IMR-90 (cell line): Measurements from ENCODE around the gene TM2D3. TPM values are rescaled to one million over a fixed set of nuclear protein-coding genes. Genes with fewer than 3 reads are reported as not detected.

Source experiments
- ATAC-seq: fragments of 200-7000 bp; cut with Tn5 transposase; 2 replicates; pipeline ENCODE4 v1.9.1; 2020; ENCODE audit warnings: low read depth, mild to moderate bottlenecking, moderate library complexity
- BruUV-seq: library from RNA; stranded (reverse); fragments of 400-500 nt; replicated peaks from 2 replicates; lab custom pipeline; 2021; lab: Mats Ljungman, UMichigan
- CTCF ChIA-PET: fragments of 300-600 bp; formaldehyde crosslinking; extraction: SDS; loops from one replicate; lab custom pipeline; 2021; ENCODE audit warnings: antibody characterized with exemption; lab: Yijun Ruan, JAX
- POLR2A ChIA-PET: fragments of 300-600 bp; sonication (Branson Sonifier 250); formaldehyde crosslinking; loops from one replicate; lab custom pipeline; 2022; ENCODE audit warnings: antibody characterized with exemption; ENCODE audit not compliant: unreplicated experiment; lab: Charles Lee
- DNase-seq: peaks from one replicate; pipeline ENCODE4 v3.0.0; 2013
- H2AFZ ChIP-seq: replicated peaks from 2 replicates; pipeline ENCODE3; 2013; ENCODE audit warnings: low read length, mild to moderate bottlenecking; ENCODE audit not compliant: poor library complexity
- H2AK5ac ChIP-seq: 2 replicates; pipeline ENCODE4 v1.6.1; 2013; ENCODE audit warnings: low read depth, low read length, inconsistent platforms
- H2AK9ac ChIP-seq: replicated peaks from 2 replicates; pipeline ENCODE3; 2013; ENCODE audit warnings: mild to moderate bottlenecking, low read depth, low read length, moderate library complexity; ENCODE audit not compliant: poor library complexity
- H2BK120ac ChIP-seq: 2 replicates; pipeline ENCODE4 v1.6.1; 2013; ENCODE audit warnings: low read depth, low read length, inconsistent platforms
- H2BK15ac ChIP-seq: 3 replicates; pipeline ENCODE4 v1.6.1; 2013; ENCODE audit warnings: low read depth, low read length, inconsistent platforms
- H2BK20ac ChIP-seq: 2 replicates; pipeline ENCODE4 v1.6.1; 2013; ENCODE audit warnings: low read depth, mild to moderate bottlenecking, inconsistent platforms, low read length, moderate library complexity
- H2BK5ac ChIP-seq: 2 replicates; pipeline ENCODE4 v1.6.1; 2013; ENCODE audit warnings: mild to moderate bottlenecking, low read depth, low read length, inconsistent platforms; ENCODE audit not compliant: poor library complexity, severe bottlenecking
- H3K14ac ChIP-seq: replicated peaks from 2 replicates; pipeline ENCODE4 v1.6.1; 2013; ENCODE audit warnings: low read depth, low read length, inconsistent platforms
- H3K18ac ChIP-seq: 2 replicates; pipeline ENCODE4 v1.6.1; 2013; ENCODE audit warnings: low read depth, low read length, control low read depth
- H3K23ac ChIP-seq: 2 replicates; pipeline ENCODE4 v1.6.1; 2013; ENCODE audit warnings: low read depth, low read length, inconsistent platforms
- H3K27ac ChIP-seq: 2 replicates; pipeline ENCODE4 v1.5.1; 2013; ENCODE audit warnings: mild to moderate bottlenecking, control low read depth, low read length; ENCODE audit not compliant: insufficient read depth
- H3K27me3 ChIP-seq: 2 replicates; pipeline ENCODE4 v1.6.1; 2013; ENCODE audit warnings: low read length; ENCODE audit not compliant: control insufficient read depth, insufficient read depth
- H3K36me3 ChIP-seq: 2 replicates; pipeline ENCODE4 v1.6.1; 2013; ENCODE audit warnings: low read length, mixed read lengths; ENCODE audit not compliant: control insufficient read depth, insufficient read depth
- H3K4ac ChIP-seq: 2 replicates; pipeline ENCODE4 v1.6.1; 2013; ENCODE audit warnings: low read depth, low read length, inconsistent platforms
- H3K4me1 ChIP-seq: 2 replicates; pipeline ENCODE4 v1.6.1; 2013; ENCODE audit warnings: low read length, mixed read lengths; ENCODE audit not compliant: control insufficient read depth, insufficient read depth
- H3K4me2 ChIP-seq: 2 replicates; pipeline ENCODE4 v1.6.1; 2013; ENCODE audit warnings: low read depth, mild to moderate bottlenecking, control low read depth, low read length, moderate library complexity
- H3K4me3 ChIP-seq: 2 replicates; pipeline ENCODE4 v1.5.1; 2013; ENCODE audit warnings: low read depth, mild to moderate bottlenecking, control low read depth, low read length, moderate library complexity; ENCODE audit not compliant: insufficient read depth
- H3K56ac ChIP-seq: 2 replicates; pipeline ENCODE4 v1.6.1; 2013; ENCODE audit warnings: low read length, inconsistent platforms; ENCODE audit not compliant: insufficient read depth; ENCODE audit errors: extremely low read depth
- H3K79me1 ChIP-seq, 2 experiments: 2 replicates each; pipeline ENCODE4 v1.6.1; 2013; ENCODE audit warnings: low read length in 2 of 2, inconsistent platforms in 1 of 2, low read depth in 1 of 2
- H3K9ac ChIP-seq: 2 replicates; pipeline ENCODE4 v1.6.1; 2013; ENCODE audit warnings: low read depth, low read length, control low read depth
- H3K9me1 ChIP-seq: 2 replicates; pipeline ENCODE4 v1.6.1; 2013; ENCODE audit warnings: low read length, inconsistent platforms; ENCODE audit not compliant: insufficient read depth
- H3K9me3 ChIP-seq: 2 replicates; pipeline ENCODE4 v1.6.1; 2013; ENCODE audit warnings: low read length; ENCODE audit not compliant: control insufficient read depth, insufficient read depth
- H4K20me1 ChIP-seq: 2 replicates; pipeline ENCODE4 v1.6.1; 2013; ENCODE audit warnings: low read length, inconsistent platforms; ENCODE audit not compliant: insufficient read depth
- H4K5ac ChIP-seq: 2 replicates; pipeline ENCODE4 v1.6.1; 2013; ENCODE audit warnings: mild to moderate bottlenecking, low read depth, low read length, control low read depth
- H4K8ac ChIP-seq, 2 experiments: 2 replicates each; pipeline ENCODE4 v1.6.1; 2013; ENCODE audit warnings: low read depth in 2 of 2, low read length in 2 of 2, control low read depth in 1 of 2, inconsistent platforms in 1 of 2
- H4K91ac ChIP-seq: 2 replicates; pipeline ENCODE4 v1.6.1; 2013; ENCODE audit warnings: low read depth, low read length, inconsistent platforms; ENCODE audit not compliant: insufficient read depth
- BHLHE40 ChIP-seq: fragments of 150-350 bp; IDR thresholded peaks from 2 replicates; pipeline ENCODE4 v1.6.1; 2016; ENCODE audit warnings: mild to moderate bottlenecking, low read depth, low read length
- MAFK ChIP-seq: IDR thresholded peaks from 2 replicates; pipeline ENCODE4 v1.6.1; 2012; ENCODE audit warnings: low read depth, low read length, improper control_type of control experiment
- MAZ ChIP-seq: IDR thresholded peaks from 2 replicates; pipeline ENCODE4 v1.6.1; 2012; ENCODE audit warnings: low read depth, mild to moderate bottlenecking, low read length, improper control_type of control experiment, moderate library complexity, borderline replicate concordance
- RAD21 ChIP-seq: IDR thresholded peaks from 2 replicates; pipeline ENCODE4 v1.6.1; 2012; ENCODE audit warnings: low read length, improper control_type of control experiment
- RCOR1 ChIP-seq: IDR thresholded peaks from 2 replicates; pipeline ENCODE4 v1.6.1; 2012; ENCODE audit warnings: mild to moderate bottlenecking, low read length, improper control_type of control experiment; ENCODE audit not compliant: insufficient replicate concordance
- RFX5 ChIP-seq: IDR thresholded peaks from 2 replicates; pipeline ENCODE4 v1.8.0; 2012; ENCODE audit warnings: low read depth, mild to moderate bottlenecking, low read length, moderate library complexity
- SMC3 ChIP-seq: fragments of 150-350 bp; IDR thresholded peaks from 2 replicates; pipeline ENCODE4 v1.6.1; 2016; ENCODE audit warnings: low read depth, mild to moderate bottlenecking, antibody characterized with exemption, low read length, moderate library complexity
- WGBS, 2 experiments: methylation state at CpG; one replicate each; pipeline versions ENCODE4 v1.1.5 to v1.1.7; 2013; ENCODE audit warnings: missing lambda C conversion rate in 2 of 2; ENCODE audit not compliant: insufficient read length in 1 of 2; ENCODE audit errors: extremely low coverage in 2 of 2; 5-methylcytosine and 5-hydroxymethylcytosine counted together
- dilution Hi-C: fragments of 300-500 bp; cut with HindIII; formaldehyde crosslinking; loops from one replicate; pipeline ENCODE4 v1.14.3; 2018; ENCODE audit warnings: low sequenced_read_pairs; ENCODE audit not compliant: unreplicated experiment
- in situ Hi-C: fragments of 300-500 bp; cut with MboI; formaldehyde crosslinking; loops from 3 replicates; pipeline ENCODE4 v1.14.3; 2019; ENCODE audit warnings: low sequenced_read_pairs, inconsistent platforms, mixed read lengths
- intact Hi-C: fragments of 100-400 bp; cut with micrococcal nuclease; formaldehyde crosslinking; loops from 2 replicates; pipeline ENCODE4 v1.10.0; 2022
- polyA plus RNA-seq, 3 experiments: library from polyadenylated mRNA; depleted of rRNA; stranded (reverse); fragments of >200 nt; gene quantifications; 2 replicates each; pipeline ENCODE4 v1.2.3, GENCODE V29; 2012; ENCODE audit warnings: low replicate concordance in 1 of 3
- total RNA-seq: library from RNA; depleted of rRNA; stranded (reverse); fragments of >200 nt; gene quantifications from 2 replicates; pipeline ENCODE4 v1.2.3, GENCODE V29; 2012
- TF ChIP-seq, protein P1 (sequence below): conservative IDR thresholded peaks from 2 replicates; pipeline ENCODE4 v1.5.1; 2012; ENCODE audit warnings: mild to moderate bottlenecking, low read depth, low read length, improper control_type of control experiment
- TF ChIP-seq, protein P2 (sequence below): fragments of 150-350 bp; IDR thresholded peaks from 2 replicates; pipeline ENCODE4 v1.6.1; 2017; ENCODE audit warnings: mild to moderate bottlenecking, antibody characterized with exemption, low read length, low read depth

The TM2D3 gene
- total and polyA plus RNA-seq, 2 of the 4 experiments (the other 2 are of a cell fraction), result 27.4 to 34.5 TPM

DNA sequence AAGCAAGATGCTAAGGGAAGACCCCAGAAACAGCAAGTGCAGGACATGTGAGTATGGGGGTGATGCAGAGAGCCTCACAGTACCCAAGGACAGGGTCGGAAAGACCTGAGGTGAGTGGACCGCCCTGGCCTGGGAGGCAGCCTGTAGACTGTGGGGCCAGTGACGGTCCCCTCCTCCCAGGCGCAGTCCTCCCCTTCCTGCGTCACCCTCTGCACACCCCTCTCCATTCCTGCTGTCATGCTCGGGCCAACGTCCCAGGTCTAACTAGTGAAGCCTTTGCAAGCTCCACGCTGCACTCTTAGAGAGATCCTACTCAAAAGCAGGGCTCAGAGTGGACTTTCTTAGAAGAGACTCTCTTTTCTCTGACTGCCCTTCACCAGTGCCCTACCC lies 41.6 kb downstream of the TM2D3 start:
- Histone ChIP-seq H3K9me1 (no peaks in the 10 kb centered on the region), H3K56ac (no peak overlapping the region), H4K20me1 (no peaks in the 10 kb centered on the region), H3K9me3 (no peaks in the 10 kb centered on the region), H3K4me1 (no peaks in the 10 kb centered on the region), H3K4me3 (no peak overlapping the region), H2BK20ac (no peak overlapping the region), H2BK15ac (no peak overlapping the region), H2AK9ac (no peak overlapping the region), H3K18ac (no peak overlapping the region), H4K91ac (no peak overlapping the region), H3K36me3 (no peaks in the 10 kb centered on the region), H2AFZ (no peak overlapping the region), H3K79me1 (no peaks in the 10 kb centered on the region), H2BK5ac (no peak overlapping the region), H3K23ac (no peak overlapping the region), H3K4me2 (no peak overlapping the region), H3K4ac (no peak overlapping the region), H3K27ac (no peak overlapping the region), H3K14ac (no peak overlapping the region), H4K5ac (no peak overlapping the region), H3K9ac (no peak overlapping the region), H4K8ac (no peak overlapping the region), H2BK120ac (no peak overlapping the region), H2AK5ac (no peak overlapping the region), H3K27me3 (peaks cover 12% of the 10 kb centered on the region)
- no peak for ATAC-seq
- DNase-seq, result no peak
- dilution Hi-C loops, result no loop called here
- intact Hi-C loops, result no loop called here
- no TSS peak for BruUV-seq
- ChIA-PET POLR2A (no interaction called here), CTCF (no interaction called here)
- 69% methylated on average over 3 of the region's 8 CpGs; no CpG with 5 or more reads in 1 of the 2 experiments for WGBS, 2 experiments
- in situ Hi-C loops, result no loop called here
- TF ChIP-seq MAZ (no peak), MAFK (no peak), RCOR1 (no peak), RFX5 (no peak), BHLHE40 (no peak), SMC3 (no peak), RAD21 (no peak)
- TF ChIP-seq, protein P1, sequence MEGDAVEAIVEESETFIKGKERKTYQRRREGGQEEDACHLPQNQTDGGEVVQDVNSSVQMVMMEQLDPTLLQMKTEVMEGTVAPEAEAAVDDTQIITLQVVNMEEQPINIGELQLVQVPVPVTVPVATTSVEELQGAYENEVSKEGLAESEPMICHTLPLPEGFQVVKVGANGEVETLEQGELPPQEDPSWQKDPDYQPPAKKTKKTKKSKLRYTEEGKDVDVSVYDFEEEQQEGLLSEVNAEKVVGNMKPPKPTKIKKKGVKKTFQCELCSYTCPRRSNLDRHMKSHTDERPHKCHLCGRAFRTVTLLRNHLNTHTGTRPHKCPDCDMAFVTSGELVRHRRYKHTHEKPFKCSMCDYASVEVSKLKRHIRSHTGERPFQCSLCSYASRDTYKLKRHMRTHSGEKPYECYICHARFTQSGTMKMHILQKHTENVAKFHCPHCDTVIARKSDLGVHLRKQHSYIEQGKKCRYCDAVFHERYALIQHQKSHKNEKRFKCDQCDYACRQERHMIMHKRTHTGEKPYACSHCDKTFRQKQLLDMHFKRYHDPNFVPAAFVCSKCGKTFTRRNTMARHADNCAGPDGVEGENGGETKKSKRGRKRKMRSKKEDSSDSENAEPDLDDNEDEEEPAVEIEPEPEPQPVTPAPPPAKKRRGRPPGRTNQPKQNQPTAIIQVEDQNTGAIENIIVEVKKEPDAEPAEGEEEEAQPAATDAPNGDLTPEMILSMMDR, result no peak
- TF ChIP-seq, protein P2, sequence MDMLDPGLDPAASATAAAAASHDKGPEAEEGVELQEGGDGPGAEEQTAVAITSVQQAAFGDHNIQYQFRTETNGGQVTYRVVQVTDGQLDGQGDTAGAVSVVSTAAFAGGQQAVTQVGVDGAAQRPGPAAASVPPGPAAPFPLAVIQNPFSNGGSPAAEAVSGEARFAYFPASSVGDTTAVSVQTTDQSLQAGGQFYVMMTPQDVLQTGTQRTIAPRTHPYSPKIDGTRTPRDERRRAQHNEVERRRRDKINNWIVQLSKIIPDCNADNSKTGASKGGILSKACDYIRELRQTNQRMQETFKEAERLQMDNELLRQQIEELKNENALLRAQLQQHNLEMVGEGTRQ, result no peak
